NCI-H345 treated with DMSO at 0.1 percent for 48 hours (cell line): ENCODE results near the gene MID1.

Experiments
- DNase-seq: peaks from one replicate; lab custom pipeline; 2025; ENCODE audit not compliant: unreplicated experiment; lab: John Stamatoyannopoulos, UW

Gene MID1

GRCh38 chrX:10441464-10441863 lies 178.9 kb downstream of the MID1 start:
- no peak for DNase-seq

GRCh38 chrX:10433296-10433965 lies 187.0 kb downstream of the MID1 start:
- DNase-seq: no peak

GRCh38 chrX:10429908-10430307 lies 190.5 kb downstream of the MID1 start:
- no peak for DNase-seq

- no peak for DNase-seq
Measured at GRCh38 chrX:10427249-10427648, 193.1 kb downstream of the MID1 start.

GRCh38 chrX:10423716-10424115 lies 196.7 kb downstream of the MID1 start:
- DNase-seq: no peak

- DNase-seq: no peak
Measured at GRCh38 chrX:10420134-10420533, 200.3 kb downstream of the MID1 start.

- no peak for DNase-seq
Measured at GRCh38 chrX:10416424-10416823, 204.0 kb downstream of the MID1 start.

- DNase-seq: no peak
Measured at GRCh38 chrX:10415306-10416001, 204.9 kb downstream of the MID1 start.

- DNase-seq: no peak
Measured at GRCh38 chrX:10414862-10415261, 205.5 kb downstream of the MID1 start.

- no peak for DNase-seq
Measured at GRCh38 chrX:10414156-10414824, 206.1 kb downstream of the MID1 start.

- DNase-seq: no peak
Measured at GRCh38 chrX:10404436-10404835, 215.9 kb downstream of the MID1 start.

- no peak for DNase-seq
Measured at GRCh38 chrX:10401239-10401638, 219.1 kb downstream of the MID1 start.

- DNase-seq: no peak
Measured at GRCh38 chrX:10399043-10399741, 221.2 kb downstream of the MID1 start.

GRCh38 chrX:10398215-10398614 lies 222.2 kb downstream of the MID1 start:
- DNase-seq: no peak

GRCh38 chrX:10397349-10397748 lies 223.0 kb downstream of the MID1 start:
- DNase-seq: no peak

- no peak for DNase-seq
Measured at GRCh38 chrX:10395643-10396042, 224.7 kb downstream of the MID1 start.
